Epithelial cell of proximal tubule (primary cell): Measurements from ENCODE around the gene CRIP2. TPM values are rescaled to one million over a fixed set of nuclear protein-coding genes. Genes with fewer than 3 reads are reported as not detected.

Experiments
- DNase-seq: peaks from one replicate; pipeline ENCODE4 v3.0.0-alpha.2; 2011; ENCODE audit warnings: low read depth
- H3K4me3 ChIP-seq: 2 replicates; pipeline ENCODE4 v1.5.1; 2011; ENCODE audit warnings: low read depth, mild to moderate bottlenecking, low read length
- total RNA-seq: library from RNA; depleted of rRNA; stranded (reverse); fragments of >200 nt; gene quantifications from 2 replicates; pipeline ENCODE4 v1.2.3, GENCODE V29; 2015
- TF ChIP-seq, protein P1 (sequence below): conservative IDR thresholded peaks from 2 replicates; pipeline ENCODE4 v1.5.1; 2012; ENCODE audit warnings: low read depth, mild to moderate bottlenecking, low read length

Gene CRIP2
- total RNA-seq, 1 donor from 2014 or later: 121 TPM

DNA sequence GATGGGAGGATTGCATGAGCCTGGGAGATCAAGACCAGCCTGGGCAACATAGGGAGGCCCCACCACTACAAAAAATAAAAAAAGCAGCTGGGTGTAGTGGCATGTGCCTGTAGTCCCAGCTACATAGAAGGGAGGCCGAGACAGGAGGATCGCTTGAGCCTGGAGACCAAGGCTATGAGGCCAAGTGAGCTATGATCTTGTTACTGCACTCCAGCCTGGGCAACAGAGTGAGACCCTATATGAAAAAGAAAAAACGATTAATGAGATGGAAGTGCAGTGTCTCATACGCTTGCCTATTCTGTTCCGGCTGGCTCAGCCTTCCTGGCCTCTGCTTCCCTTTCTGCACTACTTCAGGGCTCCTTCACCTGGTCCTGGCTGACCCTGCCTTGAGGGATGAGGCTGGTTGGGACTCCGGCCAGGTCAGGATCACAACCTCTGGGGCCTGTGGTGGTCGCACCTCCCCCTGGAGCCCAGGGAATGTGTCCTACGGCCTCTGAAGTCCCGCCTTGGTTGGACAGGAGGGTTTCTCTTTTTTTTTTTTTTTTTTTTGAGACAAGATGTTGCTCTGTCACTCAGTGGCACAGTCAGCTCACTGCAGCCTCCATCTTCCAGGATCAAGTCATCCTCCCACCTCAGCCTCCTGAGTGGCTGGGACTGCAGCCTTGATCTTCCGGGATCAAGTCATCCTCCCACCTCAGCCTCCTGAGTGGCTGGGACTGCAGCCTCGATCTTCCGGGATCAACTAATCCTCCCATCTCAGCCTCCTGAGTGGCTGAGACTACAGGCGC, 27.1 kb downstream of the CRIP2 start:
- TF ChIP-seq, protein P1, sequence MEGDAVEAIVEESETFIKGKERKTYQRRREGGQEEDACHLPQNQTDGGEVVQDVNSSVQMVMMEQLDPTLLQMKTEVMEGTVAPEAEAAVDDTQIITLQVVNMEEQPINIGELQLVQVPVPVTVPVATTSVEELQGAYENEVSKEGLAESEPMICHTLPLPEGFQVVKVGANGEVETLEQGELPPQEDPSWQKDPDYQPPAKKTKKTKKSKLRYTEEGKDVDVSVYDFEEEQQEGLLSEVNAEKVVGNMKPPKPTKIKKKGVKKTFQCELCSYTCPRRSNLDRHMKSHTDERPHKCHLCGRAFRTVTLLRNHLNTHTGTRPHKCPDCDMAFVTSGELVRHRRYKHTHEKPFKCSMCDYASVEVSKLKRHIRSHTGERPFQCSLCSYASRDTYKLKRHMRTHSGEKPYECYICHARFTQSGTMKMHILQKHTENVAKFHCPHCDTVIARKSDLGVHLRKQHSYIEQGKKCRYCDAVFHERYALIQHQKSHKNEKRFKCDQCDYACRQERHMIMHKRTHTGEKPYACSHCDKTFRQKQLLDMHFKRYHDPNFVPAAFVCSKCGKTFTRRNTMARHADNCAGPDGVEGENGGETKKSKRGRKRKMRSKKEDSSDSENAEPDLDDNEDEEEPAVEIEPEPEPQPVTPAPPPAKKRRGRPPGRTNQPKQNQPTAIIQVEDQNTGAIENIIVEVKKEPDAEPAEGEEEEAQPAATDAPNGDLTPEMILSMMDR: no peak

DNA sequence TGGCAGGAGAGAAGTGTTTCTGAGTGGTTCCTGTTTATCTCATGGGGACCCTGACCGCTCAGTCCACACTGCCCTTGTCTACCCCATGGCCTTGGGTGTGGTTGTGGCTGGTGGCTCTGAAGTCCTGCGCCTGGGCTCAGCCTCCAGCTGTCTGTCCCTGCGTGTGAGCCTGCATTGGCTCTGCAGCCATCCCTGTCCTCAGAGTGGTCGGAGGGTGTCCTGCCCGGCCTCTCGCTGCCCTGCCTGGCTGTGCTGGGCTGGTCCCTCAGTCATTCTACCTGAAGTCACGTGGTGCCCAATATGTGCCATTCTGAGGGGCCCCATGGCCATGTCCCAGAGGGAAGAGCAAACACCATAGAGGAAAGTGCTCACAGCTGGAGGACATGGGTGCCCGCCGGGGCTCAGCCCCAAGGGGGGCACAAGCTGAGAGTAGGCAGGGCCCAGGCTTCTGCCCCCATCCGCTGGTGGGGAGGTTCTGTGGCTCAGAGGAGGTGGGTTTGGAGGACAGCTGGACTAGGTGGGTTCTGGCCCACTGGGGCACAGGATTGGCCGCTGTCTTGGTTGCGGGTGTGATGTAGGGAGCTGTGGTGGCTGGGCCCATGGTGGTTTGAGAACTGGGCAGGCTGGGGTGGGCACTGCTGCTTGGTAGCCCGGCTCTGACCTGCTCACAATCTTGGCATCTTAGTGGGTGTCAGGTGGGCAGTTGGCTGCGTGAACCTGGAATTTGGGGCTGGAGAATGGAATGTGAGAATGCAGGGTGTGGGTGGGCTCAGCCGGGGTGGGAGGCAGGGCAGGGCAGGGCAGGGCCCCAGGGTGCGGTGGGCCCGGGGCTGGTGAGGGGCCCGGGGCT, 28.1 kb downstream of the CRIP2 start:
- no peak overlapping the region for H3K4me3 ChIP-seq
- DNase-seq: no peak
- TF ChIP-seq, protein P1: no peak

More for the DNA sequence above, 27.1 kb downstream of the CRIP2 start:
- DNase-seq: no peak
- H3K4me3 ChIP-seq: no peak overlapping the region

DNA sequence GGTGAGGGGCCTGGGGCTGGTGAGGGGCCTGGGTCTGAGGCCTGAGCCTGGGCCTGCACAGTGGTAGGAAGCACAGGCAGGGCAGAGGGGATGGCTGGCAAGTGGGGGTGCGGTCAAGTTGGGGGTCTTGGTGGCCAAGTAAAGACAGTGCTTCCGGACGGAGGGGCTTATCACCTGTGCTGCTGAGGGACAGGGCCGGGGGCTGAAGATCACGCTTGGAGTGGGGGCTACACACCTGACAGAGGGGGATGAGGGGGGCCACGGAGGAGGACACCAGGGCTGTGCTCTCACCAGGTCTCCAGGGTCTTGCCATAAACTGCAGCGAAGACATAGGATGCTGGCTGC, 28.6 kb downstream of the CRIP2 start:
- TF ChIP-seq, protein P1: no peak
- no peak for DNase-seq
- H3K4me3 ChIP-seq: no peak overlapping the region

DNA sequence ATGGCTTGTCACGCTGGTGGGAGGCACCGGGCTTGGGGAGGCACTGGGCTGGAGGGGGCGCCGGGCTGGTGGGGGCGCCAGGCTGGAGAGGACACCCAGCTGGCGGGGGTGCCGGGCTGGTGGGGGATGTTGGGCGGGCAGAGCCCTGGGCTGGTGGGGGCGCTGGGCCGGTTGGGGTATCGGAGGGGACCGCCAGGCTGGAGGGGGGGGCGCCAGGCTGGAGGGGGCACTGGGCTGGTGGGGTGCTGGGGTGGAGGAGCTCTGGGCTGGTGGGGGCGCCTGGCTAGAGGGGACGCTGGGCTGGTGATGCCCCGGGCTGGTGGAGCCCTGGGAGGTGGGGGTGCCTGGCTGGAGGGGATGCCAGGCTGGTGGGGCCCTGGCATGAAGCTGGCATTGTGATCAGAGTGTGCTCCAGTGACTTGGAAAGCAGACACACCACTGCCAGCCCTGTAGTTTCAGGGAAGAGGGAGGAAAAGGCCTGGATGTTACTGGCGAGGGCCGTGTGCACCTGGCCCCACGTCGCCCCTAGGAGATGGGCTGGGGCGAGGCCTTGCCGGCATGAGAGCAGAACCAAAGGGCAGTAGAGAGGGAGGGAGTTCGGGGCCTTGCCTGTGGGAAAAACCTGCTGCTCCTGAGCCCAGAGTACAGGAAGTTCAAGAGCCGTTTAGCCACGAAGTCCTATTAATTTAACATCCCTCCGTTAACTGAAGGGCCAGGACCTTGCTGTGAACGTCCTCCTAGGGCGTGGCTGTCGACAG, 29.5 kb downstream of the CRIP2 start:
- TF ChIP-seq, protein P1: no peak
- H3K4me3 ChIP-seq: no peak overlapping the region
- DNase-seq: no peak

DNA sequence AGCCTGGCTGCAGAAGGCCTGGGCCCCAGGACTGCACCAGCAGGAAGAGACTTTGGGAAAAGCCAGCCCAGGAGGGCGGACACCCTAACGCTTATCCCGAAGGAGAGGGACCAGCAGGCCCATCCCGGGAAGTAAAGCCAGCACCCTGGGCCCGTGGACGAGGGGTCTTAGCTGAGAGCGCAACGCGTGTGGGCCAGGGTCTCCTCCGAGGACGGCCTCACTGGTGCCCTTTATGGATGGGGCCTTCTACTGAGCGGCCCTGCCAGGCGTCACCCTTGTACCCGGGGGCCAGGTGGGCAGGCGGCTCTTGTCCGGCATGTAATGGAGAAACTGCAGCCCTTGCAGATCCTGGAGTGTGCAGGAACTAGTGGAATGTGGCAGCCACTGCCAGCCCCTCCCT, 30.5 kb downstream of the CRIP2 start:
- DNase-seq: no peak
- TF ChIP-seq, protein P1: no peak
- no peak overlapping the region for H3K4me3 ChIP-seq

DNA sequence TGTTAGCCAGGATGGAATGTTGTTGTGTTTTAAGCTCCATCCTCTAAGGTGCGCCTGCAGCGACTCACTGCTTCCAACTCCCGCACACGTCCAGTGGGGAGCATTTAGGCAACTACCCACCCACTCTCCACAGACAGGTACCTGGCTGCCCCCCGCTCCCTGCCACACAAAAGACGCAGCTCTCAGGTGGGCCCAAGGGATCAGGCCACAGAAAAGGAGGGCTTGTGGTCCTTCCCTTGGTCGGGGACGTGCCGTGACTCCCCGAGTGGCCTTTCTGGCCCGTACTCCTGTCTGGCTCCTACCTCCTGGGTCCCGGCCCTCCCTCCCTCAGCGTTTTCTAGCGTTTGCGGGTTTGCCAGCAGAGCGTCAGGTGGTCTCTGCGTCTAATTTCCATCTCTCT, 32.6 kb downstream of the CRIP2 start:
- DNase-seq: no peak
- no peak overlapping the region for H3K4me3 ChIP-seq
- TF ChIP-seq, protein P1: no peak
